Heart left ventricle (tissue), 16 donors: ENCODE results near the gene NECAP2. TPM values are rescaled to one million over a fixed set of nuclear protein-coding genes. Genes with fewer than 3 reads are reported as not detected.
"Not testable (repeated sequence)": the region's sequence is repeated elsewhere in the genome, so short reads cannot be mapped to it uniquely, and the experiment has no call there.

ENCODE experiments used
- ATAC-seq, 4 donors: fragments of 200-7000 bp; cut with Tn5 transposase; one replicate each; pipeline ENCODE4 v1.9.1; 2020 to 2022; ENCODE audit warnings: moderate library complexity in 4 of 4, mild to moderate bottlenecking in 3 of 4, moderate number of reproducible peaks in 1 of 4
- DNase-seq, 5 donors: peaks; one replicate each; pipeline ENCODE4 v3.0.0-alpha.2; 2020
- H3K27ac ChIP-seq, 12 donors: fragments of 200-600 bp; sonication (generic) in 4 of 12; one replicate each; pipeline versions ENCODE4 v1.5.0 to v1.8.0; 2016 to 2022; ENCODE audit warnings: mild to moderate bottlenecking in 2 of 12
- H3K27me3 ChIP-seq, 9 donors: fragments of 200-600 bp; sonication (generic) in 2 of 9; one replicate each; pipeline versions ENCODE4 v1.5.1 to v1.8.0; 2016 to 2022; ENCODE audit warnings: mild to moderate bottlenecking in 3 of 9
- H3K36me3 ChIP-seq, 9 donors: fragments of 200-600 bp; sonication (generic) in 2 of 9; one replicate each; pipeline versions ENCODE4 v1.5.0 to v1.8.0; 2018 to 2022; ENCODE audit warnings: mild to moderate bottlenecking in 2 of 9
- H3K4me1 ChIP-seq, 12 donors: fragments of 200-600 bp; sonication (generic) in 4 of 12; one replicate each; pipeline versions ENCODE4 v1.5.0 to v1.8.0; 2016 to 2022; ENCODE audit warnings: mild to moderate bottlenecking in 3 of 12
- H3K4me3 ChIP-seq, 12 donors: fragments of 200-600 bp; sonication (generic) in 4 of 12; one replicate each; pipeline versions ENCODE4 v1.5.0 to v1.8.0; 2017 to 2022; ENCODE audit warnings: mild to moderate bottlenecking in 9 of 12, moderate library complexity in 4 of 12
- H3K9me3 ChIP-seq, 12 donors: fragments of 200-600 bp; sonication (generic) in 4 of 12; one replicate each; pipeline versions ENCODE4 v1.5.0 to v1.8.0; 2016 to 2022; ENCODE audit warnings: mild to moderate bottlenecking in 1 of 12
- CTCF ChIP-seq, 12 donors: fragments of 200-600 bp; sonication (generic) in 4 of 12; IDR thresholded peaks; one replicate each; pipeline versions ENCODE4 v1.5.0 to v1.8.0; 2018 to 2022; ENCODE audit warnings: antibody characterized with exemption in 12 of 12, mild to moderate bottlenecking in 5 of 12
- POLR2A ChIP-seq, 2 donors: fragments of 450-650 bp; IDR thresholded peaks; one replicate each; pipeline ENCODE4 v1.6.1; 2017; ENCODE audit warnings: antibody characterized with exemption in 2 of 2, mild to moderate bottlenecking in 2 of 2, moderate library complexity in 2 of 2
- WGBS, 4 donors: extraction: QIAGEN DNeasy Blood & Tissue Kit in 2 of 4; methylation state at CpG; one replicate each; pipeline versions ENCODE4 v1.1.5 to v1.1.7; 2013 to 2018; 5-methylcytosine and 5-hydroxymethylcytosine counted together
- intact Hi-C, 10 donors: fragments of 100-400 bp; cut with DNase I; formaldehyde crosslinking; loops; one replicate each; pipeline versions ENCODE4 v1.11.1 to v1.14.2; 2022
- polyA plus RNA-seq, 2 donors: library from polyadenylated mRNA; stranded (reverse); fragments of 200-250 nt; gene quantifications; one replicate each; pipeline ENCODE4 v1.2.3, GENCODE V29; 2013
- total RNA-seq, 9 donors: library from RNA; depleted of rRNA in 2 of 9; stranded (reverse); fragments of >200 nt in 2 of 9; fragmentation: NEBNext Ultra II Directional in 3 of 9; extraction: Animal tissue kit (Norgen Biotek cat#: 25700) in 3 of 9; gene quantifications; one replicate each; pipeline versions ENCODE4 v1.1.0 to v1.2.4, GENCODE V29; 2016 to 2023
- donor health status: ischemic (EF 13 %, LVEDD 7.1; RV severe dilation, severe dysfunction).
- donor health status: healthy with polysubstance abuse.
- donor health status: DM: no; HTN: yes; CAD: no.
- donor health status: DM: no; HTN: no; CAD: no.
- donor health status: ischemic (EF 25% LVEDD 6.9; RV normal size, moderate dysfunction).
- donor health status: ischemic (EF 25% LVEDD 5.7; RV mildly dilated, moderate dysfunction).
- donor health status: healthy.
- donor health status: DM: yes; HTN: yes; CAD: no.
- donor health status: ischemic (EF 35%, LVEDD 5.7; RV mildly dilated, moderate dysfunction).
- donor health status: nonischemic (EF 11% LVEDD 7.7; RV severe dilation, severe dysfunction).
- donor health status: DM: yes; HTN: yes; CAD: no.
- donor health status: PGD.
- donor health status: ischemic (EF 29% LVEDD 5.4; RV normal size, mild dysfunction).
- donor health status: nonischemic (EF 23%, LVEDD 6.1; RV moderate dilation, normal function).

Gene NECAP2
- total and polyA plus RNA-seq, 11 donors = 10.7 to 53.0 (median 12.1) TPM

GRCh38 chr1:16478091-16478490 is 37.6 kb downstream of the NECAP2 start:
- no peak overlapping the region for H3K4me3 ChIP-seq
- intact Hi-C loops = no loop called here
- H3K4me1 ChIP-seq = no peaks in the 10 kb centered on the region
- ATAC-seq (no peak), DNase-seq (no peak)
- 82 to 97% (median 95%) methylated on average over 2 to 12 of the region's 12 CpGs for WGBS, 4 donors
- H3K27me3 ChIP-seq = no peaks in the 10 kb centered on the region
- H3K36me3 ChIP-seq = peaks cover 0 to 99% (median 82%) of the 10 kb centered on the region in 9 donors
- H3K27ac ChIP-seq = no peak overlapping the region
- H3K9me3 ChIP-seq = no peaks in the 10 kb centered on the region
- TF ChIP-seq POLR2A (IDR thresholded peaks at IDR 0.05) = no peak
- no peak for TF ChIP-seq CTCF (IDR thresholded peaks at IDR 0.05)

GRCh38 chr1:16483146-16483545 is 42.6 kb downstream of the NECAP2 start:
- 95 to 98% (median 96%) methylated on average over 24 to 26 of the region's 26 CpGs for WGBS, 4 donors
- intact Hi-C loops = loop anchor here in 1 of 10 donors (10.0 kb wide), 1 partner anchor 58 kb away; no protein-coding TSS in a partner anchor
- H3K36me3 ChIP-seq = peaks cover 0 to 86% (median 63%) of the 10 kb centered on the region in 9 donors
- ATAC-seq = peak in 1 of 4 donors; percentile 9
- H3K9me3 ChIP-seq, H3K4me1 ChIP-seq, H3K27me3 ChIP-seq, H3K27ac ChIP-seq, DNase-seq, H3K4me3 ChIP-seq: not testable (repeated sequence)

DNA sequence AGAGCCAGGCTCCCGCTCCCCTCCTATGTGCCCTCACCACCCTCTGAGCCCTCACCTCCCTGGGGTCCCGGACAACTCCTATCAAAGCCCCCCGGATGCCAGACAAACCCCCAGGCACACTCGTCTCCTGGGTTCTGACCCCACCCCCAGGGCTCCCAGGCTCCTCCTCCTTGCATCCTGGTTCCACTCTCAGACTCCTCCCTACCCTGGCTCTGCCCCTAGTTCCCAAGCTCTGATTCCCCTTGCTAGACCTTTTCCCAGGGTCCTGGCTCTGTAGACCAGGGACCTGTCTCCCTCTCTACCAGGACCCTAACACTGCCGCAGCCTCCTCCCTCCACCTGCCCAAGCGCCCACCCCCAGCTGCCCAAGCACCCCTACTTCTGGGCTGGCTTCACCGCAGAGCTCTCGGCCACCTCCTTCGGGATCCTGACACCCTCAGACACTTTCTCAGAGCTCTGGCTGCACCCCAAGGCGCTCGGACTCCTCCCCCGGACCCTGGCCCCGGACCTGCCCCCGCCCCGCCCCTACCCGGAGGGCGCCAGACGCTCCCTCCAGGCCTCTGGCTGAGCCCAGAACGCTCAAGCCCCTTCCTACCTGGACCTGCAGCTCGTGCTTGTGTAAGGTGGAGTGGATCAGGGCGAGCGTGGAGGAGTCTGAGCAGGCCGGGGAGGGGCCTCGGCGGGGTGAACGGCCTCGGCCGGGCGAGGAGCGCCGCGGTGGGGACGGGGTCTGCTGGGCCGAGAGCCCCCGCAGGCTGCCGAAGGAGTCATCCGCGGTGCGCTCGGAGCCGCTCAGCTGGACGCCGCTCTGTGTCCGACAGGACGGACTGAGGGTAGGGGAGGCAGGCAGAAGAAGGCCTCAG is 43.3 kb downstream of the NECAP2 start:
- not testable (repeated sequence) for H3K27me3 ChIP-seq, H3K9me3 ChIP-seq, DNase-seq, H3K4me1 ChIP-seq, H3K4me3 ChIP-seq, H3K27ac ChIP-seq
- intact Hi-C loops = loop anchor here in 1 of 10 donors (10.0 kb wide), 1 partner anchor 59 kb away; no protein-coding TSS in a partner anchor
- H3K36me3 ChIP-seq = peaks cover 0 to 80% (median 59%) of the 10 kb centered on the region in 9 donors
- WGBS, 4 donors = 85 to 88% (median 86%) methylated on average over 39 to 45 of the region's 45 CpGs
- peak in 1 of 4 donors; percentile 25 for ATAC-seq

DNA sequence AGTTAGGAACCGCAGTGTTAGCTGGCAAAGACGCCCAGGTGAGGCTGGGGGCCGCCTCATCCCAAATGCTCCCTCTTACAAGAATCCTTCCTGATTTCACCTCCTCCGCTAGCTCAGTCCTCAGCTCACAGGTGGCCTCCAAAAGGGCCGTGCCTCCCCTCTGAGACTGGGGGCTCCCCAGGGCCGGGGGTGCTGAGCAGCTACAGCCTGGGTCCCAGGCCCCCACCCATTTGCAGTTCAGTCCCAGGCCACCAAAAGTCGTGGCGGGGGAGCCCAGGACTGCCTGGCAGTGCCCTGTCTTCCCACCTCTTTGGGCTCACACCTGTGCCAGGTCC is 43.9 kb downstream of the NECAP2 start:
- Histone ChIP-seq H3K4me1 (no peaks in the 10 kb centered on the region), H3K4me3 (no peak overlapping the region), H3K27ac (no peak overlapping the region), H3K27me3 (no peaks in the 10 kb centered on the region), H3K9me3 (no peaks in the 10 kb centered on the region), H3K36me3 (peaks cover 0 to 80% (median 65%) of the 10 kb centered on the region in 9 donors)
- no peak for DNase-seq
- no peak for ATAC-seq
- intact Hi-C loops = loop anchor here in 1 of 10 donors (10.0 kb wide), 1 partner anchor 60 kb away; no protein-coding TSS in a partner anchor
- TF ChIP-seq POLR2A (IDR thresholded peaks at IDR 0.05) = no peak
- TF ChIP-seq CTCF (IDR thresholded peaks at IDR 0.05) = no peak
- WGBS, 4 donors = 94 to 97% (median 94%) methylated on average over 8 of the region's 8 CpGs

DNA sequence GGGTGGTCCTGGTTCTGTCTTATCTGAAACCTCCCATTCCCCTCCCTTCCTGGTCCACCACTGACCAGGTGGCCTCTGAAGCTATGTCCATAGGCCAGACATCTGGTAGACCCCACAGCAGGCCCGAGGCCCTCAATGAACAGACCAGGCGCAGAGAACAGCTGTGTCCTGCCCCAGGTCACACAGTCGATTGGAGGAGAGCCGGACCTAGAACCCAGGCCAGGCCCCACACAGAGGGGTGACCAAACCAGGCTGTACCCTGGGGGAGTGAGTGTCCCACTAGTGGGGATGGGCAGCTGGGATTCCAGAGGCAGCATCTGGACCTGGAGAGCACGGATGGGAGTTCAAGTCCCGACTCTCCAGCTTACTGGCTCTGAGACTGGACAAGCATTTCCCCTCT is 44.4 kb downstream of the NECAP2 start:
- intact Hi-C loops = loop anchor here in 1 of 10 donors (10.0 kb wide), 1 partner anchor 60 kb away; no protein-coding TSS in a partner anchor
- ATAC-seq (no peak), DNase-seq (no peak)
- H3K27me3 ChIP-seq = no peaks in the 10 kb centered on the region
- no peaks in the 10 kb centered on the region for H3K4me1 ChIP-seq
- 92 to 97% (median 94%) methylated on average over 6 of the region's 6 CpGs for WGBS, 4 donors
- no peak overlapping the region for H3K4me3 ChIP-seq
- TF ChIP-seq CTCF (IDR thresholded peaks at IDR 0.05) = no peak
- TF ChIP-seq POLR2A (IDR thresholded peaks at IDR 0.05) = no peak
- H3K36me3 ChIP-seq = peaks cover 0 to 80% (median 68%) of the 10 kb centered on the region in 9 donors
- no peaks in the 10 kb centered on the region for H3K9me3 ChIP-seq
- no peak overlapping the region for H3K27ac ChIP-seq

- ATAC-seq, DNase-seq, H3K27me3 ChIP-seq, H3K4me3 ChIP-seq, H3K4me1 ChIP-seq, H3K9me3 ChIP-seq, H3K27ac ChIP-seq: not testable (repeated sequence)
- WGBS, 4 donors = 83 to 93% (median 89%) methylated on average over 6 to 8 of the region's 8 CpGs
- intact Hi-C loops = loop anchor here in 1 of 10 donors (10.0 kb wide), 1 partner anchor 62 kb away; no protein-coding TSS in a partner anchor
- H3K36me3 ChIP-seq = peaks cover 0 to 73% (median 56%) of the 10 kb centered on the region in 9 donors
These were observed 45.8 kb downstream of the NECAP2 start for GRCh38 chr1:16486316-16486715.

GRCh38 chr1:16487011-16487410 is 46.5 kb downstream of the NECAP2 start:
- H3K4me3 ChIP-seq, DNase-seq, H3K4me1 ChIP-seq, H3K27me3 ChIP-seq, ATAC-seq, H3K27ac ChIP-seq, H3K9me3 ChIP-seq: not testable (repeated sequence)
- peaks cover 0 to 67% (median 52%) of the 10 kb centered on the region in 9 donors for H3K36me3 ChIP-seq
- intact Hi-C loops = loop anchor here in 1 of 10 donors (10.0 kb wide), 1 partner anchor 62 kb away; no protein-coding TSS in a partner anchor
